Stimulated activated CD8-positive, alpha-beta memory T cell treated with anti-CD3 and anti-CD28 coated beads, Interleukin-2, amount 100 ng/mL, for 48 hours (primary cell): Measurements from ENCODE around the gene ACAD10.
"Not testable (repeated sequence)": the region's sequence is repeated elsewhere in the genome, so short reads cannot be mapped to it uniquely, and the experiment has no call there.

Source experiments
- DNase-seq, 2 donors: peaks; one replicate each; pipeline ENCODE4 v3.0.0-alpha.2; 2020; ENCODE audit warnings: low read depth in 2 of 2

The ACAD10 gene

DNA sequence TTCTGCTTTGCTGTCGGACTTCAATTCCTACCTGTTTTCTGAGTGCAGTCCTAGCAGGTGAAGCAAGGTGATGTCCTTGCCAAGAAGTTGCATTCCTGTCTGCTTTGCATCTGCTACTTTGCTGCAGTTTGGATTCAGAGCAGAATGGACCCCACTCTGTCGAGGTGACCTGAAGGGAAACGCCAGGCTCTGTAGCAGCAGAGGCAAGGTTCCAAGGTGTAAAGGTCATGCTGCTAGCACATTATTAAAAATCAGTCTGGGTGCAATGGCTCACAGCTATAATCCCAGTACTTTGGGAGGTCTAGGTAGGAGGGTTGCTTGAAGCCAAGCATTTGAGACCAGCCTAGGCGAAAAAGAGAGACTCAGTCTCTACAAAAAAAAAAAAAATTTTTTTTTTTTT is 63.5 kb downstream of the ACAD10 start:
- DNase-seq: no peak

DNA sequence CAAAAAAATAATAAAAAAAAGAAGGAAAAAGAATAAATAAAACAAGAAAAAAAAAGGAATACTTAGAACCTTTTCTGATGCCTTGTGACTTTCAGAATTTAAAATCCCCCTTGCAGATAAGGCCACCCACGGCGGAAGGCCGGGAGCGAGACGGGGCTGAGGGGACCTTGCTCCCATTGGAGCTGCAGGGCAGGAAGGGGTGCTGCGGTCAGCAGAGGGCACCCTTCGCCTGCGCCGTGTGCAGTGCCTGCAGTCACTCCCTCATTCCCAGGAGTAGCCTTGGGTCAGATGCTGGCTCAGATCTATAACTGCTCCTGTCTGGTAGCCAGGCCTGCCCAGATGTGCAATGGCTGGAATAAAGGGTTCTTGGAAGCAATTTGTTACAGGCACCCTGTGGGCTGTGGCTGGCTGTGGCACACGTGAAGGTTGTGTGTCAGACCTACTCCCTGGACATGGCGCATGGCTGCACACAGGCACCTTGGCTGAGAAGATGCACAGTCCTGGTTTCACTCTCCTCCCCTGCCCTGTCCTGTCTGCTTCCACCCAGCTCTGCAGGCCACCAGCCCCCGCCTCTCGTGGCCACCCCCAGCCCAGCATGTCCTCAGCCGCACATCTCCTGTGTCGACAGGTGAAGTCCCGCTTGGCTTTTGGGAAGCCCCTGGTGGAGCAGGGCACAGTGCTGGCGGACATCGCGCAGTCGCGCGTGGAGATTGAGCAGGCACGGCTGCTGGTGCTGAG is 67.5 kb downstream of the ACAD10 start:
- no peak for DNase-seq

DNA sequence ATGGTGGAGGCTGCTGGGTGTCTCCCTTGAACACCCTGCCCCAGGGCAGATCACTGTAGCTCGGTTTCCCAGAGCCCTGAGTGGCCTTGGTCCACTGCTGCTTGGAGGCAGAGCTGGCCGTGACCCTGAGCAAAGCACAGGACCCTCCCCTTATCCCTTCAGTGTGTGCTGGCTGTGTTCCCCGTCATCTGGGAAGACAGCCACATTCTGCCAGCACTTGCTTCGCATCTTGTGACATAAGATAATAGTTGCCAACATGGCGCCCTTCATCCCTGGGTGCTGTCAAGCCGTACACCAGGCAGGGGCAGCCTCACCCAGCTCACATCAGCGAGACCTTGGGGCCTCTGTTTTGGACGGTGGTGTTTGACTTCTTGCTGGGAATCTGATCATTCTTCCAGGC is 68.8 kb downstream of the ACAD10 start:
- DNase-seq: no peak

DNA sequence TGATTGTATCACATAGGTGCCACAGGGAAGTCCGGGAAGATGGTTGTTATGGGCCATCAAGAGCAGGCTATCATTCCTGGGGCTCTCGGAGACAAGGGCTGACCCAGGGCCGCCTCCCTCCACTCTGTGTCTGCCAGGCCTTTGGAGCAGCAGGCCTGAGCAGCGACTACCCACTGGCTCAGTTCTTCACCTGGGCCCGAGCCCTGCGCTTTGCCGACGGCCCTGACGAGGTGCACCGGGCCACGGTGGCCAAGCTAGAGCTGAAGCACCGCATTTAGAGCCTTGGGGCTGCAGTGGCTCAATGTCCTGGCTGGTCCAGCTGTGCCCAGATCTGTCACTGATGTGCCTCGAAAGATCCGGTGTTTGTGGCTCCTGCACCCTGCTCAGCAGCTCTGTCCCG is 70.3 kb downstream of the ACAD10 start:
- DNase-seq: no peak

DNA sequence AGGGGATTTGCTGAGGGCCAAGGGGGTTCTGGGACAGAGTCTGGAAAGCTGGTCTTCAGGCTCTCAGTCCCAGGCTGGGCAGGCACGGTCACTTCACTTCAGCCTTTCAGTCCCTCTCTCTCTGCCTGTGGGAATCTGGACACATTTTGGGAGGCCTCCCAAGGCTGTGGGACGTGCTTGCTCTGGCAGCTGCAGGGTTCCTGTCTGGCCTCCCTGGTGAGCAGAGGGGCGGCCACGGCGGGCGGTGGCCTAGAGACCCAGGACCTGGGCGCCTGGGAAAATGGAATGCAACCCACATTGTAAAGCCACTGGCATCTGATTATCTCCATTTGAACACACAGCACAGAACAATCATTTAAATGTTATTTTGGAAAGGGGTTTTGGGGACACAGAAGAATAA is 70.8 kb downstream of the ACAD10 start:
- no peak for DNase-seq

DNA sequence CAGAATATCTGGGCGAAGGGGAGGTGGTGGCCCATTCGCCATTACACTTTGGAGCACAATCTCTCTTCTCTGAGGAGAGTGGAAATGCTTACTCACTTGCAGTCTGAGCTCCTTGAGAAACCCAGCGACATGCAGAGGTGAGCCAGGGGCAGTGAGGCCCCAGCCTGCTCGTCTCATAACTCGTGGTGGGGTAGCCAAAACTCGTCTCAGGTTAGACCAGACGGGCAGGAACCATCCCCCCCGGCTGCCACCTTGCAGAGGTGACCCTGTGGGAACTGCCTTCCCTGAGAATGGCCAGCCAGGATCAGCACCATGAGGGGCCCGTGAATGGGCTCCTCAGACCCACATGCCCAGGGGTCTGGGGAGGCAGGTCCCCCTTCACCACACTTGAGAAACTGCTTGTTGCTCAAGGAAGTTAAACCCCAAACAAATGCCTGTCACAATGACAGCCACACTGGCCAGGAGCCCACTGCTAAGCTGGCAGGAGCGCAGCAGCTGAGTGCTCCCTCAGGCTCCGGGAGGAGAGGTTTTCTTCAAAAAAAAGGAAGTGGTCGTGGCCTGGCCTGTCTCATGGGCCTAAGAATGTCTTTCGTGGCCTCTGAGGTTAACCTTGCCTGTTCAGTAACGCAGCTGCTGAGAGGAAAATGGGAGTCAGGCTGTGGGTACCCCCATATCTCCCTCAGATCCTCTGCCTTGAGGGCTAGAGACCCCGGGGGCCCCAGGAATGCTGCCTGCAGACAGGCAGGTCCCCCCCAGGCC is 71.7 kb downstream of the ACAD10 start:
- DNase-seq: no peak

DNA sequence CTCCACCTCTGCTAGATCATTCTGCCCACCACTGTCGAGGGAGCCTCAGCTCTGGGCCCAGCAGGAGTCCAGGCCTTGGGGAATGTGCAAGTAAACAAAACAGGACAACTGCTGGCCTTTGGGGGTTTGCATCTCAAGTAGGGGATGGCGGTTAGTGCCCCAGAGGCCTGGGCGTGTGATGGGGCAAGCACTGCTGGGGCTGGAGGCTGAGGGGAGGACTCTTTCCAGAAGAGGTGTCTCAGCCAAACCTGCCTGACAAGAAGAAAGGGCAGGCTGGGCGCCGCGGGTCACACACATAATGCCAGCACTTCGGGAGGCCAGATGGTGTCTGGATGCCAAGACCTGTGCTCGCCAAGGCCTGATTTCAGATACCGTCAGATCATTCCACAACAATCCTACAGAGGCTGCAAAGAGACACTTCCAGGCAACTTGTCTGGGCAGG is 72.3 kb downstream of the ACAD10 start:
- DNase-seq: no peak

DNA sequence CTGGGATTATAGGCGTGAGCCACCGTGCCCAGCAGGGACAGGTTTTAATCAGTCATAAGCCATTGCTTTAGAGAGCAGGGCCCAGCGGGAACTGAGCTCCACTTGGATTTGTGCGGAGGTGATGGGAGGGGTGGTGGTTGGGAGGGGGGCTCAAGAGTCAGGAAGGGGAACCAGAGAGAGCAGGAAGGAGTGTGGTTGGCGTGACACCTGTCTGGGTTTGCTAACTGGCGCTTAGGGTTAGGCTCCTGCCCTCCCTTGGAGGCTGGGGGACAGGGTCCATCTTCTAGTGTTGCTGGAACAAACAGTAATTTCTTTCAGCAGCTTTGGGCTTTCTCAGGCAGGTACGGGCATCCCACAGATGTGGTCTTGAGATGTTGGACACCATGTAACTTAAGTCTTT is 73.4 kb downstream of the ACAD10 start:
- DNase-seq: no peak

DNA sequence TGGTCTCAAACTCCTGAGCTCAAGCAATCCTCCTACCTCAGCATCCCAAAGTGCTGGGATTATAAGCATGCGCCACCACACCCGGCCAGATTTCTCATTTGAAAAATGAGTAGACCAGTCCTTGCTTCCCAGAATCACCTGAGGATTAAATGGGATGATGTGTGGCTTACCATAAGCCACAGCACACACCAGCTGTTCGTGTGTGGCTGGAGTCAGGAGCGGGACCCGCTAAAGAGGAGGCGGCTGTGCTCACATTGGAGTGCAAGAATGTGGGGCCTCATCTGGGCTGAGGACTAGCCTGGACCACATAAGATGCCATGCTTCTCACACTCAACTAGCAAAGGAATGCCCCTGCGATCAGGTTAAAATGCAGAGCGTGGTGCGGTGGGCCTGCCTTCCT is 74.1 kb downstream of the ACAD10 start:
- DNase-seq: no peak

DNA sequence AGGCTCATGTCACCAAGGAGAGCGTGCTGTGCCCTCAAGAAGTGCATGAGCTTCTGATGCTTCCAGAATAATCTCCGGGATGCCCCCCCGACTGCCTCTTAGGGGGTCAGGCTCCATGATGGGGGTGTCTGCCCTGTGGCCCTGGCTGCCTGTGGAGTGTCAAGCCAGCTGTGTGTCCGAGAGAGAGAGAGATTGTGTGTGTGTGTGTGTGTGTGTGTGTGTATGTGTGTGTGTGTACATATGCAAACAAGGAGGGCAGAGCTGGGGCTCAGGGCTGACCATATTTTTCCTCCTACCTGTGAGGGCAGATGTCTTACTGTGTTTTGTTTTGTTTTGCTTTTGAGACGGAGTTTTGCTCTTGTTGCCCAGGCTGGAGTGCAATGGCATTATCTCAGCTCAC is 75.2 kb downstream of the ACAD10 start:
- DNase-seq: no peak

DNA sequence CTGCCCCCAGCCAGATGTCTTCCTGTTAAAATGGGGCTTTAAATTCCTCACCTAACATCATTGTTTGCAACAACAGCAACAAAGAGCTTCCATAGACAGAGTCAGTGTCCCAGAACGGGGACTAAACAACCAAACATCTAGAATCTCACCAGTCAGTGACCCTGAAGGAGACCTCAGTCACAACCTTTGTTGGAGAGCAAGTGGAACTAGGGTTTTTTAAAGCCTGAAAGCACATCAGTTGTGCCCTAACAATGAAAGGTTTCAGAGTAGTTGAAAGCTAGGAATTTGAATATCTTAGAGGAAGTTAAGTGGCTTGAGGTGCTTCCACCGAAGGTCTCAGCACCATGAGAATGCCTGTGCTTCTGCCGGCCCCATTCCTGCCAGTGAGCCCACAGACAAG is 75.9 kb downstream of the ACAD10 start:
- DNase-seq: no peak

DNA sequence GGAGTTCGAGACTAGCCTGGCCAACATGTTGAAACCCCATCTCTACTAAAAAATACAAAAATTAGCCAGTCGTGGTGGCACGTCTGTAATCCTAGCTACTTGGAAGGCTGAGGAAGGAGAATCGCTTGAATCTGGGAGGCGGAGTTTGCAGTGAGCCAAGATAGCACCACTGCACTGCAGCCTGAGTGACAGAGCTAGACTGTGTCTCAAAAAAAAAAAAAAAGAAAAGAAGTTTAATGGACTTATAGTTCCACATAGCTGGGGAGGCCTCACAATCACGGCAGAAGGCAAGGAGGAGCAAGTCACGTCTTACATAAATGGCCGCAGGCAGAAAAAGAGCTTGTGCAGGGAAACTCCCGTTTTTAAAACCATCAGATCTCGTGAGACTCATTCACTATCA is 77.7 kb downstream of the ACAD10 start:
- not testable (repeated sequence) for DNase-seq

DNA sequence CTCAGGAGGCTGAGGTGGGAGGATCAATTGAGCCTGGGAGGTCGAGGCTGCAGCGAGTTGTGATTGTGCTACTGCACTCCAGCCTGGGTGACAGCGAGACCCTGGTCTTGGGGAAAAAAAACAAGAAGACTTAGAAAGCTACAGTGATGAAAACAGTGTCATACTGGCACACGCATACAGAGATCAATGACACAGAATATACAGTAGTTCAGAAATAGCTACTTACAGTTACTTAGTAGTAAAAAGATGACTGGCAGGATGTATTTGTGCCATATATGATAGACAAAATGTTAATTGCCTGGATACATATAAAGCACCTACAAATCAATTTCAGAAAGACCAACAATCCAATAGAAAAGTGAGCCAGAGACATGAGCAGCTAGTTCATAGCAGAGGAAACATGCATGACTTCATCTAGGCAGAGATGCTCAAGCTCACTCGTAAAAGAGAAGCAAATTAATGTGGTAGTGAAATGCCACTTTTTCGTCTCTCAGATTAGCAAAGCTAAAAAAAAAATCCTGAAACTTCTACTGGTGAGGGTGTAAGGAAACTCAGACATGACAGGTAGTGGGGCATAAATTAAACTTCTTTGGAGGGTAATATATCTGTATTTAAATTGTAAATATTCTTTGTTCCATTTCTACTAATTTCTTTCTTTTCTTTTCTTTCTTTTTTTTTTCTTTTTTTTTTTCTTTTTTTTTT is 78.4 kb downstream of the ACAD10 start:
- DNase-seq: no peak

DNA sequence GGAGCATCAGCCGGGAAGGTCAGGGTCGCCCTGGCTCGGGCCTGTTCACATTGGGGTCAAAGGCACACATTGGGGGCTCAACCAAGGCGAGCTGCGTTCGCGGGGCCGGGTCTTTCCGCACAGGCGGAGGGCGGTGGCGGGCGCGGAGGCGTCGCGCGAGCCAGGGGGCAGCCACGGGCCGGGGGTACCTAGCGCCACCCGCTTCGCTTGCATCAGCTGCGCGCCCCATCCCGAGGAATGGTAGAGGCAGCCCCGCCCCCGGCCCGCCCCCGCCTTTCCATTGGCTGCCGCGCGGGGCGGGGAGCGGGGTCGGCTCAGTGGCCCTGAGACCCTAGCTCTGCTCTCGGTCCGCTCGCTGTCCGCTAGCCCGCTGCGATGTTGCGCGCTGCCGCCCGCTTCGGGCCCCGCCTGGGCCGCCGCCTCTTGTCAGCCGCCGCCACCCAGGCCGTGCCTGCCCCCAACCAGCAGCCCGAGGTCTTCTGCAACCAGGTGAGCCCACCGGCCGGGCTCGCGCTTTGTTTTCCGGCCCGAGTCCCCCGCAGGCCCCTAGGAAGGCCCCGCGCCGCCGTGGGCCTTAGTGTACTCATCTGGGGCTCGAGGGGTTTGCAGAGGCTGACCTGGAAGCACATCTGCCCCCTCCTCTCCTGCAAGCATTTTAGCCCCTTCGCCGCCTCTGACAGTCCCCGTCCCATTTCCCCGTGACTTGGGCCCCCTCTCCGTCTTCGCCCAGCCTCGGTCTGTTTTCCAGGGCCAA is 80.9 kb downstream of the ACAD10 start, which contains the start of gene ALDH2:
Gene ALDH2 (plus strand): TSS at position 326 of the 754 bp plus-strand sequence. CDS start 50 bp downstream, at position 376.
- peak in 1 of 2 donors; percentile 25 for DNase-seq

DNA sequence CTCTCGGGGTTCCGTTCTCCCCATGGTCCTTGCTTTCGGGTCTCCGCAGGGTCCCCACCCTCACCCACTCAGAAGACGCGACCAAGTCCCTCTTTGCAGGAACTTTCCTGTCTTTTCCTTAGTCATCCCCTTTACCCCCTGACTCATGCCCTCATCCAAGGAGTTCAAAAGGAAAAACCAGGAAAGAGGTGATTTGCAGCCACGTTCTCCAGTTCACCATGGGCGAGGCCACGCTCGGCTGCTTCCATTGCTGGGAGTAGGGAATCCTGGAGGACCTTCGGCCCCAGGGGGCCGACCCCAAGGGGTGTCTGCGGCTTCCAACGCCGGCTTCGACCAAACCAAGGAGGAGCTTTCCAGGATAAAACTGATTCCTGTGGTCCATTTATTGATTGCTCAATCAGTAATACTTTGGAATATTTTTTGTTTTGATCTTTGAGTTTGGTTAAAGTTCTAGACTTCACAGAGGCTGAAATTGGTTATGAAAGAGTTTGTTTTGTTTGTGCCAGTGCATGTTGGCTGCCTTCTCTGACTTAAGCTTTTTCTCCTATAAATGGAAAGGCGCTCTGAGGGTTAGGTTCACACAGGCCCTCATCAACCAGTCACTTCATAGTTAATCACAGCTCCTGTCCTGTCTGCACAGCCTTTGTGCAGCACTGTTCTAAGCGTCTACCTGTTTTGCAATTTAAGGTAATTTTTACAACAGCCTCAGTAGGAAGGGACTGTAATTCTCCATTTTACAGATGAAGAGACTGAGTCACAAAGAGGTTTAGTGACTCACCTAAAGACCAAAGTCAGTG is 81.7 kb downstream of the ACAD10 start:
- DNase-seq: no peak

DNA sequence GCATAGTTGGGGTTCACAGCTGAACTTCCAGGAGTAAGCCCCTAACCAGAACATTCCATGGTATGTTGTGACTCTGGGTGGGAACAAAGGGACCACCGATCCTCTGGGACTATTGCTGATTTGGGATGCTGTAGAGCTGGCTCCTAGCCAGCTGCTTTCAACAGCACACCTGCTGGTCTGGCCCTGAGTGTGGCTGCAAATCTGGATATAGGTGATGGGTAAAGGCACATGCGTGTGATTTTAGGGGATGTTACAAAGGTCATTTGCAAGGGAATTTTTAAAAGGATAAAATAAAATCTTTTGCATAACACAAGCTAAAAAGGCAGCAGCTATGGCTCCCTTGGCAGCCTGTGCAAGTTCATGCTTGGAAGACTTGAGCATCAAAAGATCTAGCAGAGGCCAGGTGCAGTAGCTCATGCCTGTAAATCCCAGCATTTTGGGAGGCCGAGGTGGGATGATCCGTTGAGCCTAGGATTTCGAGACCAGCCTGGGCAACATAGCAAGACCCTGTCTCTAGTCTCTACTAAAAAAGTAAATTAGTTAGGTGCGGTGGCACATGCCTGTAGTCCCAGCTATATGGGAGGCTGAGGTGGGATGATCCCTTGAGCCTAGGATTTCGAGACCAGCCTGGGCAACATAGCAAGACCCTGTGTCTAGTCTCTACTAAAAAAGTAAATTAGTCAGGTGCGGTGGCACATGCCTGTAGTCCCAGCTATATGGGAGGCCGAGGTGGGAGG is 82.5 kb downstream of the ACAD10 start:
- no peak for DNase-seq

DNA sequence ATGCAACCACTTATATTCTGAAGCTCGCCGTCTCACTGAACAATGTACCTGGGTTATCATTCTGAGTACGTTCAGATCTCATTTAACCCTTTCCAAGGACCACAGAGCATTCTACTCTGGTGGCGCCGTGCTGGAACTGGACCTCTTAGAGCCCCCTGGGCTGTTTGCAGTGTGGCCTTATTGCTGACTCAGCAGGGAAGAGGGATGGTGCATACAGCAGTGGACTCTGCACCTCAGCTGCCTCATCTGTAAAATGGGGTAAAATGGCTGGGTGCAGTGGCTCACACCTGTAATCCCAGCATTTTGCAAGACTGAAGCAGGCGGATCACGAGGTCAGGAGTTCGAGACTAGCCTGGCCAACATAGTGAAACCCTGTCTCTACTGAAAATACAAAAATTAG is 83.7 kb downstream of the ACAD10 start:
- DNase-seq: no peak

DNA sequence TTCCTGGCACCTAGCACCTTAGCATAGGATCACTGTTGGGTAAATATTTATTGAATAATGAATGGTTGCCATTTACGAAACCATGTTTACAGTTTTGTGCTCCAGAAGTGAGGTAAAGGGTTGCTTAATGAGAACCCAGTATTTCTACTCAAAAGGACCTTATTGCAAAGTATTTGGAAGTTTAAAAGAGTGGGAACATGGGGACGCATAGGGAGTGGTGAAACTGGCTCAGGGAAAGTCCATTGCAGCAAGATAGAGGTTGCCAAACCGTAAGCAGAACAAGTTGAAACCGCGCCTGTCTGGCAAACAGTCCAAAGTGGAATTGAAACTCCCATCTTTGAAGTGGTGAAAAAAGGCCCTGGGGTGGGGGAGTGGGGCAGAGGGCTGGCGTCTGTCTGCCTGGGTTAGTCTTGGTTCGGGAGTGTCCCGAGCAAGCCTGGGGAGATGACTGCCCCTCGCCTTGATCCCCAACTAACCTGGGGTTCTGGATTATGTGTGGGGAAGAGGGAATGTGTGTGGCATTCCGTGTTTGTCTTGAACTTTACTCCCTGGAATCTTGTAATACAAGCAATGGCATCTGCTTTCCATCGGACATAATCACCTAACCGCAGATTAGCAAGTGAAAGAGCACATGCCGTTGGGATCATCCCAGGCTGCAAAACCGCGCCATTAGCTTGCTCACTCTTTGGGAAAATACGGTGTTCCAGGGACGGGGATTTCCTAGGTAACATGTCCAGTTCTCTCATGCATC is 88.1 kb downstream of the ACAD10 start:
- no peak for DNase-seq
